ENCODE data around the gene DLGAP4.
"Not testable (repeated sequence)": the region's sequence is repeated elsewhere in the genome, so short reads cannot be mapped to it uniquely, and the experiment has no call there.

The DLGAP4 gene

DNA sequence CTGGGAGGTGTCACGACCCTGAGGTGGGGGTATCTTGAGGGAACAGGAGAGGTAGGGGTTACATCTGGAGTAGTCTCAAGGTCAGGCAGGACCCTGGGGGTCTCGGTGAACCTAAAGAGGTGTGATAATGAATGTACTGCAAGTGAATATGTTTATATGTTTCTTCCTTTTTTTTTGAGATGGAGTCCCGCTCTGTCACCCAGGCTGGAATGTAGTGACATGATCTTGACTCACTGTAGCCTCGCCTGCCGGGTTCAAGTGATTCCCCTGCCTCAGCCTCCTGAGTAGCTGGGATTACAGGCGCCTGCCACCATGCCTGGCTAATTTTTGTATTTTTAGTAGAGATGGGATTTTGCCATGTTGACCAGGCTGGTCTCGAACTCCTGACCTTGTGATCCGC is 168.9 kb downstream of the DLGAP4 start:
- not testable (repeated sequence) for DNase-seq (ENCODE audit: low read depth, low spot score)

DNA sequence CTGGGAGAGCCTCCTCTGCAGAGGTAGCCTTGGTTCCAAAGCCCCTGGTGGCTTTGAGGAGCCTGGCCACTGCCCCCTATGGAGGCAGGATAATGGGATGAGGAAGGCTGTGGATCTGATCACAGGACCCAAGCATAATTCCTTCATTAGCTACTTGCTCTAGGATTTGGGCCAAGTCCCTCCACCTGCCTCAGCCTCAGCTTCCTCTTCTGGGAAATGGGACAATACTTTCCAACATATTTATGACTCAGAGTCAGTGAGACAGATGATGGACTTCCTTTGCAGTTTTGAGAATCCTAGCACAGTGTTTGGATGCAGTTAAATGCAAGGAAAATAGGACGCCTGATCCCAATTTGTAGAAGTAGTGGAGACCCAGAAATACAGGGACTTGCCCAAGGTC is 171.3 kb downstream of the DLGAP4 start:
- no peak for DNase-seq (ENCODE audit: low read depth, low spot score)

DNA sequence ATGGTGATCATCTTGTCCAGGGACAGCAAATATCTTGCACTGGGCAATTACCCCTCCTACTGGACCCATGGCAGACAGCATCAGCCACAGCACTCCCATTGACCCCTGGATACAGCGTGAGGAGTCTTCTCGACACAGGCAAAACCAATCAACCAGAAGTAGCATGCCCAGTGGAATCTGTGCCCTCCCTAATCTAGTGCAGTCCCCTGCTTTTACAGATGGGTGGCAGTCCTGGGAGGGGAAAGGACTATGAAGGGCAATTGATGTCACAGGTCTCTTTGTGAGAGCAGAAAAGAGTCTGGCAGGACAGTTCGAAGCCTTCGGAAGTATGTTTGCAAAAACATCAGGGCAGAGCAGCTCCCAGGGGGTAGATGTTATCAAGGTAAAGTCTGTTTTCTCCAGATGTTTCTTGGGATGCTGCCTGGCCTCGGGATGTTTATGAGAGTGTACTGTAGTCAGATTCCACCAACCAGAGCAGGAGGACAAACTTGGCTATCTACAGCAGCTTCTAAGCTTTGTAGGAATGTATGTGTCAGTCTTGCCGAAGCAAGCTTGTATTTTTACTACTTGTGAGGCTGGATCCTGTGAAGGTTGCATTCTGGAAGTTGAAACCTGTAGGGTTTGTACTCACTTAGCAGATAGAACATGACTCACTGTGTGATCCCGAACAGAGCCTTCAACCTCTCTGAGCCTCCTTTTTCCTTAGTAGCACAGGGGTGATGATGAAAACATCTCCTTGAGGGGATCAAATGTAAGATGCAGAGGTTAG is 172.2 kb downstream of the DLGAP4 start:
- DNase-seq (ENCODE audit: low read depth, low spot score), result no peak

DNA sequence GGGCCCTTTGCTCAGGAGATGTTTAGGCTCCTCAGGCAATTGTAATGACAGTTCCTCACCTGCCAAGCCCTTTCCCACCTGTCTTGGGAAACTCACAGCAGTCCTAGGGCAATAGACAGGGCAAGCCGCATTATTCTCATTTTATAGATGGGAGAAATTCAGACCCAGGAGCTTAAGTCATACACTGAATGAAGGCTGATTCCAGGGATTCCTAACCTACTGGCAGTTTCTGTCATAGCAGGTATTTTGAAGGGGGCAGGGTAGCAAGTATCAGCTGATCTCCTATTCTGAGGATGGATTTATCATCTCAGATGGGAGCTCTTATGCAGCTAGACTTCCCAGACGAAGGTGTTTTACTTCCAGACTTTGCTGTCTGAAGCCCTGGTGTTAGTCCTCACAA is 173.8 kb downstream of the DLGAP4 start:
- DNase-seq (ENCODE audit: low read depth, low spot score), result no peak

DNA sequence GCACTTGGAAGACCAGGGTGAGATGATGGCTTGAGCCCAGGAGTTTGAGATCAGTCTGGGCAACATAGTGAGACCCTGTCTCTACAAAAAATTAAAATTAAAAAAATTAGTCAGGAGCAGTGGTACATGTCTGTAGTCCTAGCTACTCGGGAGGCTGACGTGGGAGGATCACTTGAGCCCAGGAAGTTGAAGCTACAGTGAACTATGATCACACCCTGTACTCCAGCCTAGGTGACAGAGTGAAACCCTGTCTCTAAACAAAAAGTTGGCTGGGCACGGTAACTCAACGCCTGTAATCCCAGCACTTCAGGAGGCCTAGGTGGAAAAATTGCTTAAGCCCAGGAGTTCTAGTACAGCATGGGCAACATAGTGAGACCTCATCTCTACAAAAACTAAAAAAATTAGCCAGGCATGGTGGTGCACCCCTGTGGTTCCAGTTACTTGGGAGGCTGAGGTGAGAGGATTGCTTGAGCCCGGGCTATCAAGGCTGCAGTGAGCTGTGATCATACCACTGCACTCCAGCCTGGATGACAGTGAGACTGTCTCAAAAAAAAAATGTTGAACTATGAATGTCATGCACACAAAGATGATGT is 174.4 kb downstream of the DLGAP4 start:
- no peak for DNase-seq (ENCODE audit: low read depth, low spot score)

DNA sequence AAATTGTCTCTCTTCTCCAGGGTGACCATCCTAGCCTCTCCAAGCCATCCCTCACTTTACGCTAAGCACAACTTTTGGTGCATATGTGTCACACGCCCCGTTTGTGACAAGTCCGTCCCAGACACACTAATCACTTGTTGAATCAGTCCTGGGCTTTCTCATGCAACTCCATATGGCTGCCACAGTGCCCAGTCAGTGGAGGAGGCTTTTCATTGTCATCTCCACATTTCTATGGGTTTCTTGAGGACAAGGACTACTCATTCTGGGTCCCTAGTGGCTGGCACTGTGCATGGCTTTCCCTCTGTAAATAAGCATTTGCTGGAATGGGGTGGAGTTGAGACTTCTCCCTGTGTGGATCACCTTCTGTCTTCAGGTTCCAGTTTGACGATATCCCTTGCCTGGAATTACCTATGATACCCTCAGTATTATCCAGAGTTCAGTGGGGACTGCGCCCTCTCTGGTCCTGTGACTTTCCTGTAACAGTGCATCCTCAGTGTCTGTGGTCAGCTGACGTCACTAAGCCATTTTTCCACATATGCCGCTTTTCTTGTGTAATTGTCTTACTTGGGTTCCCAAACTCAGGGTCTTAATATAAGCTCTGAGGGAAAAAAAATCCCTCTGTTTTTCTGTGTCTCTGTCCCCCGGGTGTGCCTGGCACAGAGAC is 175.4 kb downstream of the DLGAP4 start:
- DNase-seq (ENCODE audit: low read depth, low spot score), result no peak

DNA sequence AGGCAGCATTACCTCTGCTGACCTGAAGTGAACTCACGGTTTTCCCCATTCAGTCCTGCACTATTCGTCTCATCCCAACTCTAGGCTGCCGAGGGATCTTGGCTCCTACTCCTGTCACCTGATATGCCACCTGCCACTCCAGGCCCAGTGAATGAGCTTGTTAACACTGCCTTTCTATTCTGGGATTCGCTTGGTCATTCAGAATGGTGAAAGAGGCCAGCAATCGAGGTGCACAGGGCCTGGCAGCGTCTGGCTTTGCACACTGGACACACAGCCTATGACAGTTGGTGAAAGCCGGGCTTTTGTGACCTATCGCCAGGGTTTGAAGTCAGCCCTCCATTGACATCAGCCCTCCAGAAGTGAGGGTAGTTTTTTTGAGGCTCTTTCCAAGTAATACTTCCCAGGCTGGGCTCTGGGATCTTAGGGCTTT is 175.9 kb downstream of the DLGAP4 start:
- DNase-seq (ENCODE audit: low read depth, low spot score), result no peak

DNA sequence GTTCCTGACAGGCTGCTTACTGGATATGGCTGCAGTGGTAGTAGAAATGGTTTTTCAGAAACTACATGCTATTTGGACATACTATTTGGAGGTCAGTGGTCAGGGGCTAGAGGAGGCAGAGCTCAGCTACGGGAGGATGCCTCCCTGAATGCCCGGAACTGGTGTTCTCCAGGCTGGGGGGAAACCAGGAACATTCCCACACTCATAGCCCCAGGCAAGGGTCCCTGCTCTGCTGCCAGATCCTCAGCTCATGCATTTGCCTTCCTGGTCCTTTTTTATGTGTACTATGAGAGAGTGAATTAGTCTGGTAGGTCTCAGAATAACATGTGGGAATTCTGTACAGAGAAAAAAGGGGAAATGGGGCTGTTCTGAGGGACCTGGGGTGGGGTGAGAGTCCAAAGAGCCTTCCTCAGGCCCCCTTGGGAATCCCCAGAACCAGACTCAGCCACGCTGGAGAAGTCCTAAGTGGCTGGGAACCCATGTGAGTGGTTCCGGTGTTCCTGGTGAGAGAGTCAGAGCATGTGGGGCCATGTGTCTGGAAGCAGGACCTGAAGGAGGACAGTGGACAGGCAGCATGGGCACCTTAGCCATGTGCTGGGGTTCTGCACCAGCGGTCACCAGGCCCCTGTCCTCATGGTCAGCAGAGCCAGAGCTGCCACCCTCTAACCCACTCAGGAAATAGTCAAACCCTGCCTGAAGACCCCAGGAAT is 177.2 kb downstream of the DLGAP4 start:
- DNase-seq (ENCODE audit: low read depth, low spot score), result no peak

DNA sequence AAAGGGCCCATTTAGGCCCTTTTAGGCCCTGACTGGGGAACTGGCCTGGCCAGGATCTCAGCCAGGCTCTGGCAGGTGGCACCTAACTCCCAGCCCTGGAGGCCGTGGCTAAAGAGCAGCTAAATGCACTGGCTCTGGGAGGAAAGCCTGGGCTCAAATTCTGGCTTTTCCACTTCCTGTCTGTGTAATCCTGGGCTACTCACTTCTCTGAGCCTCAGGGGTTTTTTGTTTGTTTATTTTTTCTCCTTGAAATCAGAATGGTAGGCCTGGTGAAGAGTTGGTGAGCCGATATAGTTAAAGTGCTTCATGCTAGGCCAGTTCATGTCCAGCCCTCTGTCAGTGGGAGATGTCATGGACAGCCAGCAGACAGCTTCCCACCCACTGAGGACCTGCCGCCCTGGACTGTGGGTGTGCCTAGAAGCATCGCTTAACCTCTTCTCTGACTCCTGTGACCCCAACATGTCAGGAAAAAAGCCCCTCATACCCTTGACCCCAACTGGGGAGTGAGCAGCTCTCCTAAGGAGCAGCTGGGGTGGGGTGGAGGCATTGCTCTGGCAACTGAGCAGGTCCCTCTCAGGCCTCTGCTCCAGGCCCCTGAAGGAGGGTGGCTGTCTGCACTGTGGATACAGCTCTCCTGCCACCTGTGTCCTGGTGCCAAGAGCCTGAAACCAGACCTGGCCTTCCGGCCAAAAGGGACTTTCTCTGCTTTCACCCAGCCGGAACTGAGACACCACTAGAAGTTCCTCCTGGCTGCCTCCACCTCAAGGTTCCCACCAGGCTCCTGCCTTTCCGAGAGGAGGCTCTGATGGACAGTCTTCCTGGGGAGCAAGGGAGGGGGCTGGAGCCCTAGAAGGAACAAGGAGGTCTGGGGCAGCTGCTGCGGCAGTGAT is 178.0 kb downstream of the DLGAP4 start:
- no peak for DNase-seq (ENCODE audit: low read depth, low spot score)

DNA sequence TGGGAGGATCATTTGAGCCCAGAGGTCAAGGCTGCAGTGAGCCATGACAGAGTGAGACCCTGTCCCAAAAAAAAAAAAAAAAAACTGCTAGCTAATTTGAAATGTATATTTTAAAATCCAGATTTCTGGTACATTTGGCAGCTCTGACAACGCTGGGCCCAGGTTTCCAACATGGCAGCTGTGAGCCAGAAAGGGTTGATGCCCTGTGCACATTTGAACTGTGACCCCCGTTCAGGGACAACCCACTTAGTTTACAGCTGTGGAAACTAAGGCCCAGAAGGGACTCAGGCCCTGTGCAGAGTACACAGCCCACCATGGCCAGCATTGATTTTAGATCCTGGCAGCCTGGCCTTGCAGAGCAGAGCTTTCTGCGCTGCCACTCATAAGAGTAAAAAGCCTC is 179.1 kb downstream of the DLGAP4 start:
- no peak for DNase-seq (ENCODE audit: low read depth, low spot score)

DNA sequence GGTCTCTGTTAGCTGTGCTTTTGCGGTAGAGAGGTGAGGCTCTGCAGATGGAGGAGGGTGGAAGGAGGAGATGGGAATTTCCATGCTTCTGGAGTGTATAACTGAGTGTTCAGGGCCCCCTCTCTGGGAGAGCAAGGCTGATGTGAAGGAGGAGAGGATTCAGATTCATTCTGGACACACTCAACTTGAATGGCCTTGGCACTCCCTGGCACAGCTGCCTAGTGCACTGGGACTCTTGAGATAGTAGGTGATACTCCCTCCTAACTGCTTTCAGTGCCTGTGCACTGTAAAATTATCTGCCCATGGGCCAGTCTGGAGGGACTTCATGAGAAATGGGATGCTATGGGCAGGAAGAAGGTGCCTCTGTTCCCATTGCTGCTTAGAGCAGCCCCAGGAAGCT is 180.9 kb downstream of the DLGAP4 start:
- no peak for DNase-seq (ENCODE audit: low read depth, low spot score)

DNA sequence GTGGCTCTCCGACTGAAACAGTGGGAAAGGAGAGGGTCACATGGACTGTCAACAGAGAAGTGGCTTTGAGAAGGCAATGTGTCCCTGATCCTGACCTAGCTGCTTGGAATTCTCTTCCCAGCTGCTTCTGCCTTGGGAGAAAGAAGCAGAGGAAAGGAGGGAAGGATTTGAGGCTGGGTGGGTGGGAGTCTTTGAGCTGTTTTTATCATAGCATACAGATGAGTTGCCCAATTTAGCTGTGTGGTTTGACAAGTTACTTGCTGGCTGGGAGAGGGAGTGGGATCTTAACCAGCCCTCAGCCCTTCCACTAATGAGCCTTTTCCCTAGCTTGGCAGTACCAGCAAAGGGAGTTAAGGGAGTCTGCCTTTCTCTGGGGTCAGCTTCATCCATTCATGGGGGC is 184.1 kb downstream of the DLGAP4 start:
- DNase-seq (ENCODE audit: low read depth, low spot score), result no peak

DNA sequence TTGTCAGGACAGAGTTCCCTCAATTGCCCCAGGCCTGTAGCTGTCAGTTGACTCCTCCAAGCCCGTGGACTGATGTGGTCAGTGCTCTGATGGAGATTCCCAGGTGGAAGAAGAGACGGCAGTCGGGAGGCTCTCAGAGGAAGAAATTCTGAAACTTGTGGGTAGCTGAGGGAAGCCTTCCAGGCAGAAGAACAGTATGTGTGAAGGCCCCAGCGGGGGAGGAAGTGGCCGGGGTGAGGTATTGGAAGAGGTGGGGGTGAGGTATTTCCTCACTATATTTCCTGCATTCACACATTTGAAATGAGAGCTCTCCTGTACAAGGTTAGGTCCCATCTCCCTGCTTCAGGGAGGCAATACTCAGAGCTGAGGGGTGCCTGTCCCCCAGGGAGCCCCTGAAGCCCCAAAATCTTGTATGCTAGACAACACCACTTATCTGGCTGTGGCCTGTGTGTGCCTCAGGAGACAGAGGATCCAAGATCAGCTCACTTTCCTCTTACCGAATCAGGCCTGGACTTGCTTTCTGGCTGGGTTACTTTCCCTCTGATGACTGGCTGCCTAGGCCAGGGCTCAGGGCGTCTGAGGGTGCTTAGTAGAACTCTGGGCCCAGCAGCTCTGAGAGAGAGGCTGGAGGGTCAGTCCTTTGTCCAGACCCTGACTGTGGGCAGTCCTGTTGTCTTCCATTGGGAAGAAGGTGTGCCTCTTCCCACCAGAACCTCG is 185.9 kb downstream of the DLGAP4 start:
- no peak for DNase-seq (ENCODE audit: low read depth, low spot score)

DNA sequence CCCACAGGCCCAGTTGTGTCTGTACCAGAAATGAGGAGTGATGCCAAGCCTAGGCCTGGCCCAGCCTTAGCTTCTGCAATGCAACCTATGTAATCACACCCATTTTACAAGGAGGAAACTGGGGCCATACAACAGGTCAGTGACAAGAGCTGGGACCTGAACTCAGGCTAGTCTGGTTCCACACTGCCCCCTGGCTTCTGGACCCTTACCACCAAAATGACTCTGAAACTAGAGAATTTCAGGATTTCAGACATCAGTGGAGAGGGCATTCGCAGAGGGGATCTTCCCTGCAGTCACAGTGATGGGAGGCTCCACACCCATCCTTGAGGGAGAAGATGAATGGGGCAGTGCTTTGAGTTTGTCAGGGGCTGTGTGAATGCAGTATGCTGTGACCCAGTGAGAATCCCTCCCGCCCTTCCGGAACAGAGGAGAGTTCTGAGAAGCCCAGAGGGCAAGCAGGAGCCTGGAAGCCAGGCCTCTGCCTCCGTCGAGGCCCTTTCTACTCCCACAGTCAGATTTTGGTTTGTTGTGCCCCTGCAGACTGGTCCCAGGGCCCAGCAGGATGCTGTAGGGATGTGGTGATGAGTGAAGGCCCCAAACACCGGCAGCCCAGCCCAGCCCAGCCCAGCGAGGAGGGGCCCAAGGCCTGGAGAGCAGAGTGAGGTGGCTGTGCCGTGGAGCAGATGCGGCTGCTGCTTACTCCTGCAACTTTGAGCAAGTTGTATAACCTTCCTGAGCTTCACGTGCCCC is 187.1 kb downstream of the DLGAP4 start:
- no peak for DNase-seq (ENCODE audit: low read depth, low spot score)

DNA sequence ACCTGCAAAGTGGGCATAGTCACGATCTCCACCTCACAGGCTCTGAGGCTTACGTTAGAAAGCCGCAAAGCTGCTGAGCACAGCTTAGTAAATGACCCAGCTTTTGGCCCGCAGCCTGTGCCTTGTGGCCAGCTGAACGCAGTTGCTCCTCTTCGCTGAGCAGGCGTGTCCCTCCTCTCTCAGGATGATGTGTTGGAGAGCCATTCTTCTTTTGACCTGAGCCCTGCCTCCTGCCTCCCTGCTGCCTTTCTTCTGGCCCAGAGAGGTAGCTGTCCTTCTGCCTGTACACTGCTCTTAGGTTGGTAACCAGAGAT is 187.6 kb downstream of the DLGAP4 start:
- DNase-seq (ENCODE audit: low read depth, low spot score), result no peak

DNA sequence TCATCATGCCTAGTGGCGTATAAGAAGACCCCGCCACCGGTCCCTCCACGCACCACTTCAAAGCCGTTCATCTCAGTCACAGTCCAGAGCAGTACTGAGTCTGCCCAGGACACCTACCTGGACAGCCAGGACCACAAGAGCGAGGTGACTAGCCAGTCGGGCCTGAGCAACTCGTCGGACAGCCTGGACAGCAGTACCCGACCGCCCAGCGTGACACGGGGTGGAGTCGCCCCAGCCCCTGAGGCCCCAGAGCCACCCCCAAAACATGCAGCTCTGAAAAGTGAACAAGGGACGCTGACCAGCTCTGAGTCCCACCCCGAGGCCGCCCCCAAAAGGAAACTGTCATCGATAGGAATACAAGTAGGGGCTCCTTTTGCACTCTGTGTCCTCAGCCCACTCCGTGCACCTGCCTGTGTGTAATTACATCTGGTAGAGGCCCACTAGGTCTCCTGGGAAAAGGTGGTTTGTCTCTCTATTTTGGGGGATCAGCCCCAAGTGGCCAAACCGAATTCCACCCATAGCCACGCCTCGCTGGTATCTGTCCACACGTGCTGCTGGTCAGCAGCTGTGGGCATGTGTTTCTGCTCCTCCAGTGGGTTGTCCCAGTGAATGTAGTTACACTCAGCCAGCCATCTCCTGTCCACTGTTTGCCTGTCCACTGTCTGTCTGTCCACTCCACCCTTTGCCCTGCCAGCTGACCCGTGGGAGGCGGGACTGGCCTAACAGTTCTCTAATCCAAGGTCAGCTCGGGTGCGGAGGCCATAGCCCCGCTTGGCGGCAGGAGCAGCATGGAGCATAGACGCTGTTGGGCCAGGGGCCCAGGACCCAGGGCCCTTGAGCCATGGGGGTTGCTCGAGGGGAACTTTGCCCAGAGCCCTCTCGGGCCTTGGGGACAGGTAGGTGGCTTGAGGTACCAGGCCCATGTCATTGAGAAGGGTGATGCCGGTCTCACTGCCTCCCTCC is 190.8 kb downstream of the DLGAP4 start:
- DNase-seq (ENCODE audit: low read depth, low spot score), result no peak

DNA sequence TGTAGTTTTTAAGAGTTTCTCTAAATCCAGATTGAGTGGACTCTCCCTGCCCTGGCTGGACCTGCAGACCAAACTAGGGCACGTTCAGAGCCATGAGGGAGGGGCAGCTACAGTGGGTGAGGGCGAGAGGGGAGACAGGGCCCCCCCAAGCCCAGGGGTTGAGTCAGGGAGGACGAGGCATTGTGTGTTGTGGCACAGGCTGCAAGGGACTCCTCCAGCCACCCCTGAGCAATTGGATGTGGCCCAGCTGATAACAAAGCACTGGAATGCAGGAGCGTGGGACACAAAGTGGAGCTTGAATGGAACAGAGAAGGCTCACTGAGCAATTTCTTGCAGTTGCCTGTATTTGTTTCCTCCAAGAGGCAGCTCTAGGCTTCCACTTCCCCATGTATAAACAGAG is 191.7 kb downstream of the DLGAP4 start:
- no peak for DNase-seq (ENCODE audit: low read depth, low spot score)

DNA sequence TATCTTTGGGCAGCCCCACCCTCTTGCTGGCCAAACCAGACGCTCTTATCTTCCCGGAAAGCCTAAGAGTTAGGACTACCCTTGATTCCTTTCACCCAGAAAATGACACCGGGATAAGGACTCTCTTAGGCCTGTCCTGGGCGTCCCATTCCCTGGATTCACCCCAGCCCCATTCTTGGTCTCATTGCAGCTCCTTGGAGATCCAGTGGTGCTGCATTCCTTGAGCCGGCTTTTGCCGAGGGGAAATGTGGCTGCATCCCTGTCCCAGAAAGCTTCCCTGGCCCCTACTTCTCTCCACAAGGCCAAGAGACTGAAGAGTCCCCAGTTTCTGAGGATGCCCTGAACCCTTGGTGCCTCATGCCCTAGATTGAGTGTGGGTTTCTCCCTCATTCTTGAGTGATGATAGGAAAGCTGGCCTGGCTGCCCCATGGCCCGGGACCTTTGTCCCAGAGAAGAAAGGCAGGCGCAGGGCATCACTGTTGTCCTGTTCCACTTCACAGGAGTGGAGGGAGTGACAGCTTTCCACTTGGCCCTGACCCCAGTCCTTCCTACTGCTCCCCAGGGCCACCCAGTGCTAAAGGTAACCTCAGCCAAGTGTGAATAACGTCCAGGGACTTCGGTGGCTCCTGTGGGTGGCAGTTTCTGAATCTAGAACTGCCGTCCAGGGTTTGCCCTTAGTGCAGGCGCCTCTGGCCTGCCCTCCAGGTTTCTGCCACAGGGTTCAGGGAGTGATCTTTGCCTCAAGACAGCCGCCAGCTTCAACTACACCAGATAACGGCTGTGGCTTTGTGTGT is 192.4 kb downstream of the DLGAP4 start:
- no peak for DNase-seq (ENCODE audit: low read depth, low spot score)
